ENCODE data around the gene RERG. TPM values are rescaled to one million over a fixed set of nuclear protein-coding genes. Genes with fewer than 3 reads are reported as not detected.
A peak's percentile ranks its signal among the peaks of the same experiment; 100 is the strongest.

The RERG gene
- total RNA-seq, 1 donor from 2014 or later, result 19.6 TPM

- H3K9me3 ChIP-seq, result no peaks in the 10 kb centered on the region
- DNase-seq (no peak), ATAC-seq (no peak)
- intact Hi-C loops (cut with DNase I), result no loop called here
- H3K36me3 ChIP-seq, result no peaks in the 10 kb centered on the region
- no peaks in the 10 kb centered on the region for H3K27me3 ChIP-seq
- peaks cover 12% of the 10 kb centered on the region for H3K4me1 ChIP-seq
- no peak overlapping the region for H3K4me3 ChIP-seq
- TF ChIP-seq, protein P1, sequence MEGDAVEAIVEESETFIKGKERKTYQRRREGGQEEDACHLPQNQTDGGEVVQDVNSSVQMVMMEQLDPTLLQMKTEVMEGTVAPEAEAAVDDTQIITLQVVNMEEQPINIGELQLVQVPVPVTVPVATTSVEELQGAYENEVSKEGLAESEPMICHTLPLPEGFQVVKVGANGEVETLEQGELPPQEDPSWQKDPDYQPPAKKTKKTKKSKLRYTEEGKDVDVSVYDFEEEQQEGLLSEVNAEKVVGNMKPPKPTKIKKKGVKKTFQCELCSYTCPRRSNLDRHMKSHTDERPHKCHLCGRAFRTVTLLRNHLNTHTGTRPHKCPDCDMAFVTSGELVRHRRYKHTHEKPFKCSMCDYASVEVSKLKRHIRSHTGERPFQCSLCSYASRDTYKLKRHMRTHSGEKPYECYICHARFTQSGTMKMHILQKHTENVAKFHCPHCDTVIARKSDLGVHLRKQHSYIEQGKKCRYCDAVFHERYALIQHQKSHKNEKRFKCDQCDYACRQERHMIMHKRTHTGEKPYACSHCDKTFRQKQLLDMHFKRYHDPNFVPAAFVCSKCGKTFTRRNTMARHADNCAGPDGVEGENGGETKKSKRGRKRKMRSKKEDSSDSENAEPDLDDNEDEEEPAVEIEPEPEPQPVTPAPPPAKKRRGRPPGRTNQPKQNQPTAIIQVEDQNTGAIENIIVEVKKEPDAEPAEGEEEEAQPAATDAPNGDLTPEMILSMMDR (IDR thresholded peaks at IDR 0.05), result no peak
- peak overlapping the region; percentile 32 for H3K27ac ChIP-seq
Measured at GRCh38 chr12:15194456-15195368, 26.5 kb downstream of the RERG start.

- H3K9me3 ChIP-seq, result no peaks in the 10 kb centered on the region
- intact Hi-C loops (cut with DNase I), result no loop called here
- ATAC-seq, result no peak
- no peaks in the 10 kb centered on the region for H3K27me3 ChIP-seq
- peaks cover 12% of the 10 kb centered on the region for H3K4me1 ChIP-seq
- no peaks in the 10 kb centered on the region for H3K36me3 ChIP-seq
- TF ChIP-seq, protein P1 (IDR thresholded peaks at IDR 0.05), result no peak
- H3K27ac ChIP-seq, result no peak overlapping the region
- DNase-seq, result no peak
- H3K4me3 ChIP-seq, result no peak overlapping the region
Measured at GRCh38 chr12:15193946-15194345, 27.3 kb downstream of the RERG start.

- Histone ChIP-seq H3K4me3 (no peak overlapping the region), H3K4me1 (peaks cover 12% of the 10 kb centered on the region), H3K27ac (no peak overlapping the region), H3K27me3 (no peaks in the 10 kb centered on the region), H3K9me3 (no peaks in the 10 kb centered on the region), H3K36me3 (no peaks in the 10 kb centered on the region)
- no peak for ATAC-seq
- intact Hi-C loops (cut with DNase I), result no loop called here
- TF ChIP-seq, protein P1 (IDR thresholded peaks at IDR 0.05), result no peak
- DNase-seq, result no peak
Measured at GRCh38 chr12:15192720-15193119, 28.5 kb downstream of the RERG start.

DNA sequence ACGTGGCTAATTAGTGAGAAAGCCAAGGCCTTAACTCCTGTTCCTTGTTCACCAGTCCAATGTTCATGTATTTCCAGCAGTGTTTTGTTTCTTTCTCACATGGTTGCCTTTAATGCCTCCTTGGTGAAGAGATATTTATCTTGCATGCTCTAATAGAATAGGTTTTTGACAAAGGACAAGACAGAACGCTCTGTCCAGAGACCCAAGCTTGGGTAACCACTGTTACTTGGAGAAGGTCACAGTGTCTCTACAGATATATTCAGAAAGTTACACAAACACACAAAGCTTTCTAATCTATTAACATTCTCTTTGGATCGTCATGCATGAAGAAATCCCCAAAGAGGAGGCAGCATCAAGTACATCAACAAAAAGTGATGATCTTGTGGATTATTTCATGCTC, 33.1 kb downstream of the RERG start:
- DNase-seq (no peak), ATAC-seq (no peak)
- Histone ChIP-seq H3K36me3 (no peaks in the 10 kb centered on the region), H3K27ac (no peak overlapping the region), H3K4me3 (no peak overlapping the region), H3K9me3 (no peaks in the 10 kb centered on the region), H3K27me3 (no peaks in the 10 kb centered on the region), H3K4me1 (no peaks in the 10 kb centered on the region)
- TF ChIP-seq, protein P1 (IDR thresholded peaks at IDR 0.05), result no peak
- intact Hi-C loops (cut with DNase I), result no loop called here

- no peak for DNase-seq
- TF ChIP-seq, protein P1 (IDR thresholded peaks at IDR 0.05), result no peak
- H3K27ac ChIP-seq, result no peak overlapping the region
- intact Hi-C loops (cut with DNase I), result no loop called here
- no peaks in the 10 kb centered on the region for H3K9me3 ChIP-seq
- H3K36me3 ChIP-seq, result no peaks in the 10 kb centered on the region
- H3K4me3 ChIP-seq, result no peak overlapping the region
- no peaks in the 10 kb centered on the region for H3K27me3 ChIP-seq
- ATAC-seq, result no peak
- H3K4me1 ChIP-seq, result no peaks in the 10 kb centered on the region
Measured at GRCh38 chr12:15186597-15186996, 34.6 kb downstream of the RERG start.

All from upper lobe of right lung (tissue), 1 donor.